GM12892 (cell line): ENCODE results near the gene LAMA2.

Experiments
- POLR2A ChIP-seq: IDR thresholded peaks from 2 replicates; pipeline ENCODE4 v1.6.1; 2011; ENCODE audit warnings: low read depth, low read length, control low read depth
- POLR2AphosphoS5 ChIP-seq: IDR thresholded peaks from 2 replicates; pipeline ENCODE4 v1.6.1; 2011; ENCODE audit warnings: low read depth, low read length, control low read depth
- TAF1 ChIP-seq: IDR thresholded peaks from 2 replicates; pipeline ENCODE4 v1.6.1; 2011; ENCODE audit warnings: low read depth, mild to moderate bottlenecking, control low read depth, low read length, borderline replicate concordance

DNA sequence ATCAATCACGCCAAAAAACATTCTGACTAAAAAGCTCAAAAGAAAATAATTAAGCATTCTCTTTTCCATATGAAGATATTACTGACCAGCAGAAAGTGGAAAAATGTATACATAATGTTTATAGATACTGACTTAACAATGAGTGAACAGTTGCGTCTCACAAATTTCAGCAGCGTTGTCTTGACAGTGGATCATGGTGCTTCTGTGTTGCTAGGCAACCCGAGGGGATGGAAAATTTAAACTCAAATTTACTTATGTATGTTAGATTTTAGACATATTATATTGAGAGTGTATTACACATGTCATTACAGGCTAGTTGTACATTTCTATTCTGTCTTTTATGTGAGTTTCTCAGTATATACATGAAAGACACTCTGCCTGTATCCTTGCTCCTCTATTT lies 110.2 kb downstream of the LAMA2 start:
- TF ChIP-seq POLR2A, result no peak
- TF ChIP-seq POLR2AphosphoS5, result no peak
- TF ChIP-seq TAF1, result no peak
